ENCODE data around the gene CHN2.

- TF ChIP-seq CTCF (IDR thresholded peaks at IDR 0.05) (no peak), EZH2 (IDR thresholded peaks at IDR 0.05; ENCODE audit: borderline replicate concordance, insufficient read depth, low read depth, low read length, poor library complexity, severe bottlenecking) (no peak)
These were observed 170.1 kb downstream of the CHN2 start for GRCh38 chr7:29364661-29365060.

Data from B cell (primary cell).